ENCODE results near the gene POLG. TPM values are rescaled to one million over a fixed set of nuclear protein-coding genes. Genes with fewer than 3 reads are reported as not detected.

The POLG gene
- total and polyA plus RNA-seq, 2 donors (not counting 1 experiment from before 2014, with no cell fraction given): 81.1 to 144 TPM

- H3K27me3 Mint-ChIP-seq: no peaks in the 10 kb centered on the region
- Histone ChIP-seq H3K4me1 (ENCODE audit: control insufficient read depth in 2 of 2, insufficient read depth in 2 of 2, low read length in 2 of 2) (no peaks in the 10 kb centered on the region), H4K20me1 (ENCODE audit: control insufficient read depth, insufficient read depth, low read length, poor library complexity, severe bottlenecking) (peaks cover 30% of the 10 kb centered on the region), H3K4me3 (ENCODE audit: control extremely low read depth in 1 of 5, extremely low read depth in 1 of 5, insufficient read depth in 1 of 5, low read depth in 2 of 5, low read length in 4 of 5) (no peak overlapping the region), H3K9ac (ENCODE audit: low read length) (no peak overlapping the region), H3K27ac (ENCODE audit: low read length in 2 of 2) (no peak overlapping the region), H3K27me3 (replicated peaks in 1 of 4; ENCODE audit: control extremely low read depth in 1 of 4, control insufficient read depth in 3 of 4, insufficient read depth in 4 of 4, low read length in 3 of 4) (no peaks in the 10 kb centered on the region), H3K79me2 (ENCODE audit: control insufficient read depth, insufficient read depth, low read length) (no peaks in the 10 kb centered on the region), H3K4me2 (replicated peaks; ENCODE audit: low read depth, low read length, poor library complexity, severe bottlenecking) (no peak overlapping the region), H3K9me3 (ENCODE audit: control extremely low read depth in 1 of 3, control insufficient read depth in 2 of 3, insufficient read depth in 1 of 3, low read length in 2 of 3) (no peaks in the 10 kb centered on the region), H3K36me3 (replicated peaks in 1 of 2; ENCODE audit: control extremely low read depth in 1 of 2, control insufficient read depth in 1 of 2, extremely low read depth in 1 of 2, insufficient read depth in 2 of 2, low read length in 1 of 2) (peaks cover 8 to 71% of the 10 kb centered on the region in 2 experiments), H2AFZ (ENCODE audit: insufficient read depth, low read depth, low read length, poor library complexity, severe bottlenecking) (no peak overlapping the region)
- 98% methylated on average over 5 of the region's 5 CpGs for WGBS (ENCODE audit: insufficient coverage)
- DNase-seq (no peak), ATAC-seq (ENCODE audit: low read depth) (no peak)
- no peaks in the 10 kb centered on the region for H3K4me1 Mint-ChIP-seq
- H3K27ac Mint-ChIP-seq: no peak overlapping the region
- TF ChIP-seq EZH2 (IDR thresholded peaks at IDR 0.05; ENCODE audit: borderline replicate concordance, insufficient read depth, low read depth, low read length, poor library complexity, severe bottlenecking) (no peak), CTCF (IDR thresholded peaks at IDR 0.05) (no peak)
- CTCF ChIA-PET: no interaction called here
- intact Hi-C loops (cut with micrococcal nuclease): no loop called here
- H3K4me3 Mint-ChIP-seq: no peak overlapping the region
- no peaks in the 10 kb centered on the region for H3K9me3 Mint-ChIP-seq (ENCODE audit: insufficient read depth)
- POLR2A ChIA-PET: interaction anchor here (0.7 kb wide), 1 partner anchor 8 kb away, joined by 3 read pairs; no protein-coding TSS in a partner anchor
Observed at GRCh38 chr15:89316504-89316903, 18.1 kb downstream of the POLG start.

DNA sequence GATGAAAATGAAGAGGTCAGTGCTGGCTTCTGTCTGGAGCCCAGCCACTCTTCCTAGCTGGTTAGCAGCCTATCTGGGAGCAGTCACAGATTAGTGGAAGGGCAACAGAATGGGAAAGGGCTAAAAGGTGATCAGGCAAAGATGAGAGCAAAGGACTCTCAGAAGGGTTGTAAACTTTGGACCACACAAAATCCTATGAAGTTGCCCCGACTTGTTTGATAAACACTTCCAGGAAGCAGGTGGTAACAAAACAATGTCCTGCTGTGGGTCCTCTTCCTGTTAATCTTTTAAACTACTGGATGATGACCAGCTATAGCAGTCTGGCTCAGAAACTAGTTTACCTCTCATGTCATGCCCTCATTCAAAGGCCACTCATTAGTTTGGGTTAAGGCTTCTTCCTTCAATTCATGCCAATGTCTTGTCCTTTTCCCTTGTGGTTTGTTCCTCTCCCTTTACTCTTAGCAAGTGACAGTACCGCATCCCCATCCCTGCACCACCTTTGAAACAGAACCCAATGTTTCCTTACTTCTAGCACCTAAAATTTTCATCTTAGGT is 19.2 kb downstream of the POLG start:
- intact Hi-C loops (cut with micrococcal nuclease): no loop called here
- H3K4me1 Mint-ChIP-seq: no peaks in the 10 kb centered on the region
- Histone ChIP-seq H3K4me2 (replicated peaks; ENCODE audit: low read depth, low read length, poor library complexity, severe bottlenecking) (no peak overlapping the region), H3K36me3 (replicated peaks in 1 of 2; ENCODE audit: control extremely low read depth in 1 of 2, control insufficient read depth in 1 of 2, extremely low read depth in 1 of 2, insufficient read depth in 2 of 2, low read length in 1 of 2) (peaks cover 4 to 61% of the 10 kb centered on the region in 2 experiments), H3K9me3 (ENCODE audit: control extremely low read depth in 1 of 3, control insufficient read depth in 2 of 3, insufficient read depth in 1 of 3, low read length in 2 of 3) (no peaks in the 10 kb centered on the region), H3K4me1 (ENCODE audit: control insufficient read depth in 2 of 2, insufficient read depth in 2 of 2, low read length in 2 of 2) (no peaks in the 10 kb centered on the region), H3K4me3 (ENCODE audit: control extremely low read depth in 1 of 5, extremely low read depth in 1 of 5, insufficient read depth in 1 of 5, low read depth in 2 of 5, low read length in 4 of 5) (no peak overlapping the region), H3K79me2 (ENCODE audit: control insufficient read depth, insufficient read depth, low read length) (no peaks in the 10 kb centered on the region), H2AFZ (ENCODE audit: insufficient read depth, low read depth, low read length, poor library complexity, severe bottlenecking) (no peak overlapping the region), H3K27ac (ENCODE audit: low read length in 2 of 2) (peak overlapping the region in 1 of 2 donors; percentile 7), H4K20me1 (ENCODE audit: control insufficient read depth, insufficient read depth, low read length, poor library complexity, severe bottlenecking) (peaks cover 19% of the 10 kb centered on the region), H3K9ac (ENCODE audit: low read length) (no peak overlapping the region), H3K27me3 (replicated peaks in 1 of 4; ENCODE audit: control extremely low read depth in 1 of 4, control insufficient read depth in 3 of 4, insufficient read depth in 4 of 4, low read length in 3 of 4) (no peaks in the 10 kb centered on the region)
- TF ChIP-seq EZH2 (IDR thresholded peaks at IDR 0.05; ENCODE audit: borderline replicate concordance, insufficient read depth, low read depth, low read length, poor library complexity, severe bottlenecking) (no peak), CTCF (IDR thresholded peaks at IDR 0.05) (no peak)
- no peaks in the 10 kb centered on the region for H3K27me3 Mint-ChIP-seq
- DNase-seq: no peak
- ChIA-PET CTCF (no interaction called here), POLR2A (no interaction called here)
- no peak overlapping the region for H3K4me3 Mint-ChIP-seq
- H3K27ac Mint-ChIP-seq: peak overlapping the region; percentile 27
- 63% methylated on average over 2 of the region's 2 CpGs for WGBS (ENCODE audit: insufficient coverage)
- H3K9me3 Mint-ChIP-seq (ENCODE audit: insufficient read depth): no peaks in the 10 kb centered on the region
- ATAC-seq (ENCODE audit: low read depth): no peak

All from B cell (primary cell).